Osteocyte (in vitro differentiated cells): ENCODE data around the gene TIAM2. TPM values are rescaled to one million over a fixed set of nuclear protein-coding genes. Genes with fewer than 3 reads are reported as not detected.

Experiments used
- DNase-seq: peaks from one replicate; pipeline ENCODE4 v3.0.0; 2021; ENCODE audit warnings: mixed read lengths; ENCODE audit not compliant: unreplicated experiment; ENCODE audit errors: extremely low spot score
- H3K27ac Mint-ChIP-seq: one replicate; pipeline ENCODE4 v1.8.0; 2021; ENCODE audit warnings: mild to moderate bottlenecking, mixed read lengths; ENCODE audit not compliant: unreplicated experiment
- H3K27me3 Mint-ChIP-seq: one replicate; pipeline ENCODE4 v1.8.0; 2021; ENCODE audit warnings: mixed read lengths; ENCODE audit not compliant: unreplicated experiment
- H3K36me3 Mint-ChIP-seq: one replicate; pipeline ENCODE4 v1.8.0; 2021; ENCODE audit warnings: mixed read lengths; ENCODE audit not compliant: unreplicated experiment
- H3K4me1 Mint-ChIP-seq: one replicate; pipeline ENCODE4 v1.8.0; 2021; ENCODE audit warnings: mixed read lengths; ENCODE audit not compliant: unreplicated experiment
- H3K4me3 Mint-ChIP-seq: one replicate; pipeline ENCODE4 v1.8.0; 2021; ENCODE audit warnings: mild to moderate bottlenecking, moderate library complexity, mixed read lengths; ENCODE audit not compliant: unreplicated experiment
- H3K9me3 Mint-ChIP-seq: one replicate; pipeline ENCODE4 v1.8.0; 2021; ENCODE audit warnings: mixed read lengths; ENCODE audit not compliant: unreplicated experiment
- CTCF ChIP-seq: fragments of 200-600 bp; sonication (generic); IDR thresholded peaks from 2 replicates; pipeline ENCODE4 v1.5.0; 2021; ENCODE audit warnings: antibody characterized with exemption, mild to moderate bottlenecking, moderate library complexity
- total RNA-seq: library from RNA; stranded (reverse); gene quantifications from 2 replicates; pipeline ENCODE4 v1.2.1, GENCODE V29; 2021

TIAM2 gene
- total RNA-seq, 1 donor from 2014 or later = 11.2 TPM

- TF ChIP-seq CTCF = no peak
- Mint-ChIP-seq H3K9me3 (no peaks in the 10 kb centered on the region), H3K4me1 (peaks cover 18% of the 10 kb centered on the region), H3K27ac (no peak overlapping the region), H3K27me3 (no peaks in the 10 kb centered on the region), H3K4me3 (no peak overlapping the region), H3K36me3 (peaks cover 39% of the 10 kb centered on the region)
- DNase-seq = no peak
Measured at GRCh38 chr6:155256122-155256795, 261.1 kb downstream of the TIAM2 start.

- Mint-ChIP-seq H3K27me3 (no peaks in the 10 kb centered on the region), H3K4me3 (no peak overlapping the region), H3K27ac (no peak overlapping the region), H3K9me3 (no peaks in the 10 kb centered on the region), H3K4me1 (peaks cover 18% of the 10 kb centered on the region), H3K36me3 (peaks cover 38% of the 10 kb centered on the region)
- TF ChIP-seq CTCF = no peak
- DNase-seq = no peak
Measured at GRCh38 chr6:155257796-155258195, 262.7 kb downstream of the TIAM2 start.

- no peak for TF ChIP-seq CTCF
- Mint-ChIP-seq H3K4me3 (no peak overlapping the region), H3K27ac (no peak overlapping the region), H3K9me3 (no peaks in the 10 kb centered on the region), H3K4me1 (peaks cover 11% of the 10 kb centered on the region), H3K36me3 (peaks cover 33% of the 10 kb centered on the region), H3K27me3 (no peaks in the 10 kb centered on the region)
- no peak for DNase-seq
Measured at GRCh38 chr6:155259204-155259603, 264.1 kb downstream of the TIAM2 start.

GRCh38 chr6:155259897-155260296, 264.8 kb downstream of the TIAM2 start:
- H3K27me3 Mint-ChIP-seq = no peaks in the 10 kb centered on the region
- H3K4me3 Mint-ChIP-seq = no peak overlapping the region
- H3K27ac Mint-ChIP-seq = no peak overlapping the region
- peaks cover 29% of the 10 kb centered on the region for H3K36me3 Mint-ChIP-seq
- H3K4me1 Mint-ChIP-seq = peaks cover 13% of the 10 kb centered on the region
- no peak for TF ChIP-seq CTCF
- DNase-seq = no peak
- H3K9me3 Mint-ChIP-seq = no peaks in the 10 kb centered on the region

GRCh38 chr6:155260686-155261085, 265.6 kb downstream of the TIAM2 start:
- Mint-ChIP-seq H3K27me3 (no peaks in the 10 kb centered on the region), H3K36me3 (peaks cover 25% of the 10 kb centered on the region), H3K4me3 (no peak overlapping the region), H3K4me1 (peaks cover 19% of the 10 kb centered on the region), H3K27ac (no peak overlapping the region), H3K9me3 (no peaks in the 10 kb centered on the region)
- no peak for DNase-seq
- TF ChIP-seq CTCF = no peak
